Mammary epithelial cell (primary cell): ENCODE results near the gene METTL25B.

ENCODE experiments used
- EZH2 ChIP-seq: IDR thresholded peaks from 2 replicates; pipeline ENCODE4 v1.6.1; 2012; ENCODE audit warnings: low read length, inconsistent platforms, borderline replicate concordance
- TF ChIP-seq, protein P1 (sequence below), 2 donors: IDR thresholded peaks in 1 of 2; conservative IDR thresholded peaks in 1 of 2; 2 replicates each; pipeline ENCODE4 v1.5.1; 2011 to 2012; ENCODE audit warnings: inconsistent platforms in 2 of 2, low read length in 2 of 2, mild to moderate bottlenecking in 2 of 2, control low read depth in 1 of 2, low read depth in 1 of 2; ENCODE audit not compliant: insufficient read depth in 1 of 2; ENCODE audit errors: extremely low read depth in 1 of 2

GRCh38 chr1:156681196-156681960 is 46.9 kb upstream of the METTL25B start:
- TF ChIP-seq, protein P1, sequence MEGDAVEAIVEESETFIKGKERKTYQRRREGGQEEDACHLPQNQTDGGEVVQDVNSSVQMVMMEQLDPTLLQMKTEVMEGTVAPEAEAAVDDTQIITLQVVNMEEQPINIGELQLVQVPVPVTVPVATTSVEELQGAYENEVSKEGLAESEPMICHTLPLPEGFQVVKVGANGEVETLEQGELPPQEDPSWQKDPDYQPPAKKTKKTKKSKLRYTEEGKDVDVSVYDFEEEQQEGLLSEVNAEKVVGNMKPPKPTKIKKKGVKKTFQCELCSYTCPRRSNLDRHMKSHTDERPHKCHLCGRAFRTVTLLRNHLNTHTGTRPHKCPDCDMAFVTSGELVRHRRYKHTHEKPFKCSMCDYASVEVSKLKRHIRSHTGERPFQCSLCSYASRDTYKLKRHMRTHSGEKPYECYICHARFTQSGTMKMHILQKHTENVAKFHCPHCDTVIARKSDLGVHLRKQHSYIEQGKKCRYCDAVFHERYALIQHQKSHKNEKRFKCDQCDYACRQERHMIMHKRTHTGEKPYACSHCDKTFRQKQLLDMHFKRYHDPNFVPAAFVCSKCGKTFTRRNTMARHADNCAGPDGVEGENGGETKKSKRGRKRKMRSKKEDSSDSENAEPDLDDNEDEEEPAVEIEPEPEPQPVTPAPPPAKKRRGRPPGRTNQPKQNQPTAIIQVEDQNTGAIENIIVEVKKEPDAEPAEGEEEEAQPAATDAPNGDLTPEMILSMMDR (conservative IDR thresholded peaks at IDR 0.05 in 1 of 2, IDR thresholded peaks at IDR 0.05 in 1 of 2; ENCODE audit: extremely low read depth in 1 of 2, insufficient read depth in 1 of 2, low read depth in 1 of 2, low read length in 2 of 2) = no peak
- no peak for TF ChIP-seq EZH2
